PC-3 (cell line): Measurements from ENCODE around the gene XPR1. TPM values are rescaled to one million over a fixed set of nuclear protein-coding genes. Genes with fewer than 3 reads are reported as not detected.

Experiments
- ATAC-seq: fragments of 200-7000 bp; cut with Tn5 transposase; 2 replicates; pipeline ENCODE4 v1.9.1; 2020; ENCODE audit warnings: mild to moderate bottlenecking, moderate library complexity
- BruUV-seq: library from RNA; stranded (reverse); fragments of 400-500 nt; replicated peaks from 2 replicates; lab custom pipeline; 2021; lab: Mats Ljungman, UMichigan
- CTCF ChIA-PET: fragments of 300-600 bp; sonication (Branson Sonifier 250); formaldehyde crosslinking; loops from one replicate; lab custom pipeline; 2022; ENCODE audit warnings: antibody characterized with exemption; lab: Charles Lee
- POLR2A ChIA-PET: fragments of 300-600 bp; sonication (Branson Sonifier 250); formaldehyde crosslinking; loops from one replicate; lab custom pipeline; 2022; ENCODE audit warnings: antibody characterized with exemption; ENCODE audit not compliant: unreplicated experiment; lab: Charles Lee
- DNase-seq: peaks from one replicate; pipeline ENCODE4 v3.0.0-alpha.2; 2015
- H2AFZ ChIP-seq: fragments of 300-600 bp; sonication (generic); 2 replicates; pipeline ENCODE4 v1.6.0; 2016; ENCODE audit warnings: antibody characterized with exemption, low read length
- H3F3A ChIP-seq: fragments of 300-600 bp; sonication (generic); one replicate; pipeline ENCODE4 v1.6.0; 2017; ENCODE audit warnings: antibody characterized with exemption, low read length, control low read depth, mild to moderate bottlenecking; ENCODE audit not compliant: unreplicated experiment
- H3K27ac ChIP-seq: fragments of 300-600 bp; sonication (generic); 2 replicates; pipeline ENCODE4 v1.5.1; 2016; ENCODE audit warnings: mild to moderate bottlenecking, low read length
- H3K27me3 ChIP-seq: fragments of 300-600 bp; sonication (generic); 2 replicates; pipeline ENCODE4 v1.6.1; 2016; ENCODE audit warnings: low read length, mixed read lengths
- H3K36me3 ChIP-seq: fragments of 300-600 bp; sonication (generic); 2 replicates; pipeline ENCODE4 v1.6.1; 2016; ENCODE audit warnings: low read depth, mixed run types, low read length, mixed read lengths
- H3K4me1 ChIP-seq: fragments of 300-600 bp; sonication (generic); 2 replicates; pipeline ENCODE4 v1.5.1; 2016; ENCODE audit warnings: low read length; ENCODE audit not compliant: insufficient read depth
- H3K4me2 ChIP-seq: fragments of 300-600 bp; sonication (generic); 2 replicates; pipeline ENCODE4 v1.6.0; 2016; ENCODE audit warnings: low read length
- H3K4me3 ChIP-seq: fragments of 300-600 bp; sonication (generic); 2 replicates; pipeline ENCODE4 v1.5.1; 2016; ENCODE audit warnings: mild to moderate bottlenecking, low read length, mixed read lengths
- H3K79me2 ChIP-seq: fragments of 300-600 bp; sonication (generic); 2 replicates; pipeline ENCODE4 v1.6.1; 2017; ENCODE audit warnings: low read length, mixed read lengths
- H3K9ac ChIP-seq: fragments of 300-600 bp; sonication (generic); 2 replicates; pipeline ENCODE4 v1.6.0; 2016; ENCODE audit warnings: mild to moderate bottlenecking, low read length
- H3K9me2 ChIP-seq: fragments of 300-600 bp; sonication (generic); replicated peaks from 2 replicates; pipeline ENCODE4 v1.6.1; 2016; ENCODE audit warnings: mixed run types, low read length, mixed read lengths
- H3K9me3 ChIP-seq: fragments of 300-600 bp; sonication (generic); 2 replicates; pipeline ENCODE4 v1.6.1; 2016; ENCODE audit warnings: low read length, mixed read lengths
- H4K20me1 ChIP-seq: fragments of 300-600 bp; sonication (generic); 2 replicates; pipeline ENCODE4 v1.6.1; 2016; ENCODE audit warnings: low read length, mixed read lengths
- CTCF ChIP-seq: fragments of 300-600 bp; sonication (generic); conservative IDR thresholded peaks from 2 replicates; pipeline ENCODE4 v1.5.1; 2017; ENCODE audit warnings: antibody characterized with exemption, low read depth, mild to moderate bottlenecking, low read length
- EZH2 ChIP-seq: fragments of 300-600 bp; sonication (generic); IDR thresholded peaks from one replicate; pipeline ENCODE4 v1.6.1; 2017; ENCODE audit warnings: antibody characterized with exemption, mild to moderate bottlenecking, low read length; ENCODE audit not compliant: unreplicated experiment
- EZH2phosphoT487 ChIP-seq: fragments of 300-600 bp; sonication (generic); IDR thresholded peaks from 2 replicates; pipeline ENCODE4 v1.6.1; 2018; ENCODE audit warnings: mild to moderate bottlenecking, antibody characterized with exemption, low read length, borderline replicate concordance
- intact Hi-C: fragments of 100-400 bp; cut with micrococcal nuclease; formaldehyde crosslinking; loops from 2 replicates; pipeline ENCODE4 v1.9.0; 2023
- total RNA-seq: library from RNA; depleted of rRNA; stranded (reverse); fragments of >200 nt; gene quantifications from 2 replicates; pipeline ENCODE4 v1.2.3, GENCODE V29; 2014

Gene XPR1
- total RNA-seq, 1 experiment from 2014 or later, result 8.2 TPM

- Histone ChIP-seq H3K9ac (no peak overlapping the region), H4K20me1 (no peaks in the 10 kb centered on the region), H3K9me3 (no peaks in the 10 kb centered on the region), H3K27me3 (no peaks in the 10 kb centered on the region), H3K79me2 (no peaks in the 10 kb centered on the region), H3K4me1 (no peaks in the 10 kb centered on the region), H3K4me2 (no peak overlapping the region), H3K27ac (no peak overlapping the region), H3K9me2 (no peaks in the 10 kb centered on the region), H2AFZ (no peak overlapping the region), H3K36me3 (no peaks in the 10 kb centered on the region), H3K4me3 (no peak overlapping the region), H3F3A (no peaks in the 10 kb centered on the region)
- DNase-seq (no peak), ATAC-seq (no peak)
- TF ChIP-seq CTCF (no peak), EZH2 (no peak), EZH2phosphoT487 (no peak)
- intact Hi-C loops, result no loop called here
- no TSS peak for BruUV-seq
- ChIA-PET CTCF (no interaction called here), POLR2A (no interaction called here)
Measured at GRCh38 chr1:180593382-180593781, 38.4 kb upstream of the XPR1 start.

GRCh38 chr1:180594723-180595122 is 37.1 kb upstream of the XPR1 start:
- no peaks in the 10 kb centered on the region for H4K20me1 ChIP-seq
- no peak overlapping the region for H3K4me2 ChIP-seq
- H3K27me3 ChIP-seq, result no peaks in the 10 kb centered on the region
- no peaks in the 10 kb centered on the region for H3K9me2 ChIP-seq
- H3K4me1 ChIP-seq, result no peaks in the 10 kb centered on the region
- H3K4me3 ChIP-seq, result no peak overlapping the region
- H3K9me3 ChIP-seq, result no peaks in the 10 kb centered on the region
- no peak for DNase-seq
- H3K79me2 ChIP-seq, result no peaks in the 10 kb centered on the region
- no peaks in the 10 kb centered on the region for H3K36me3 ChIP-seq
- H3F3A ChIP-seq, result no peaks in the 10 kb centered on the region
- H2AFZ ChIP-seq, result no peak overlapping the region
- TF ChIP-seq EZH2phosphoT487, result no peak
- TF ChIP-seq EZH2, result no peak
- no peak for TF ChIP-seq CTCF
- no peak for ATAC-seq
- ChIA-PET POLR2A (no interaction called here), CTCF (no interaction called here)
- H3K9ac ChIP-seq, result no peak overlapping the region
- H3K27ac ChIP-seq, result no peak overlapping the region
- BruUV-seq, result no TSS peak
- intact Hi-C loops, result no loop called here

- BruUV-seq, result no TSS peak
- no peak for ATAC-seq
- intact Hi-C loops, result no loop called here
- H4K20me1 ChIP-seq, result no peaks in the 10 kb centered on the region
- no peaks in the 10 kb centered on the region for H3K9me3 ChIP-seq
- no peaks in the 10 kb centered on the region for H3K27me3 ChIP-seq
- H3K9ac ChIP-seq, result no peak overlapping the region
- H3K79me2 ChIP-seq, result no peaks in the 10 kb centered on the region
- H3K36me3 ChIP-seq, result no peaks in the 10 kb centered on the region
- no peak for DNase-seq
- no peaks in the 10 kb centered on the region for H3K4me1 ChIP-seq
- no peak overlapping the region for H3K4me2 ChIP-seq
- H3K9me2 ChIP-seq, result no peaks in the 10 kb centered on the region
- H3K27ac ChIP-seq, result no peak overlapping the region
- no peak overlapping the region for H2AFZ ChIP-seq
- ChIA-PET CTCF (no interaction called here), POLR2A (no interaction called here)
- H3K4me3 ChIP-seq, result no peak overlapping the region
- no peak for TF ChIP-seq CTCF
- no peak for TF ChIP-seq EZH2phosphoT487
- no peak for TF ChIP-seq EZH2
- H3F3A ChIP-seq, result no peaks in the 10 kb centered on the region
Measured at GRCh38 chr1:180595966-180596365, 35.9 kb upstream of the XPR1 start.
